HepG2 (cell line): Measurements from ENCODE around the gene HHIPL2. TPM values are rescaled to one million over a fixed set of nuclear protein-coding genes. Genes with fewer than 3 reads are reported as not detected.
A peak's percentile ranks its signal among the peaks of the same experiment; 100 is the strongest.

ENCODE experiments used
- ATAC-seq: fragments of 200-7000 bp; cut with Tn5 transposase; 3 replicates; pipeline ENCODE4 v1.9.1; 2020; ENCODE audit warnings: mild to moderate bottlenecking, moderate library complexity
- BruUV-seq: library from RNA; stranded (reverse); fragments of 400-500 nt; replicated peaks from 2 replicates; lab custom pipeline; 2021; lab: Mats Ljungman, UMichigan
- CTCF ChIA-PET: fragments of 300-600 bp; formaldehyde crosslinking; extraction: SDS; loops from one replicate; lab custom pipeline; 2021; ENCODE audit warnings: low total read pairs, inconsistent platforms, low intra/inter-chr PET ratio; lab: Yijun Ruan, JAX
- POLR2A ChIA-PET: fragments of 350-600 bp; sonication (Branson Sonifier 250); formaldehyde crosslinking; loops from one replicate; lab custom pipeline; 2020; ENCODE audit warnings: antibody characterized with exemption, inconsistent platforms; lab: Yijun Ruan, JAX
- DNase-seq: peaks from one replicate; pipeline ENCODE4 v3.0.0-alpha.2; 2015; ENCODE audit warnings: low spot score
- FAIRE-seq: peaks from 3 replicates; lab custom pipeline; 2011; peaks lifted over from hg19 to GRCh38; lab: Jason Lieb, UNC
- H2AFZ ChIP-seq: one replicate; pipeline ENCODE4 v1.6.1; 2011; ENCODE audit warnings: low read length, inconsistent platforms
- H3K27ac ChIP-seq: fragments of 300-600 bp; 3 replicates; pipeline ENCODE4 v1.8.0; 2011; ENCODE audit warnings: mixed run types, mild to moderate bottlenecking, mixed read lengths, low read length, inconsistent platforms; ENCODE audit not compliant: insufficient read depth; ENCODE audit errors: extremely low read length
- H3K27me3 ChIP-seq, 2 experiments: fragments of 200-600 bp in 1 of 2; 2 replicates in 1 of 2; 3 replicates in 1 of 2; pipeline versions ENCODE4 v1.6.0 to v1.8.0; 2011; ENCODE audit warnings: low read length in 2 of 2, mild to moderate bottlenecking in 2 of 2, moderate library complexity in 2 of 2, inconsistent platforms in 1 of 2; ENCODE audit not compliant: insufficient read depth in 2 of 2, control insufficient read depth in 1 of 2
- H3K36me3 ChIP-seq, 2 experiments: fragments of 200-600 bp in 1 of 2; replicated peaks in 1 of 2; 2 replicates in 1 of 2; 3 replicates in 1 of 2; pipeline versions ENCODE4 v1.5.1 to v1.8.0; 2011; ENCODE audit warnings: low read length in 2 of 2, inconsistent platforms in 1 of 2; ENCODE audit not compliant: insufficient read depth in 2 of 2, control insufficient read depth in 1 of 2
- H3K4me1 ChIP-seq: 2 replicates; pipeline ENCODE4 v1.5.1; 2012; ENCODE audit warnings: low read length, inconsistent platforms; ENCODE audit not compliant: insufficient read depth
- H3K4me2 ChIP-seq: 2 replicates; pipeline ENCODE4 v1.6.0; 2011; ENCODE audit warnings: low read depth, low read length, inconsistent platforms
- H3K4me3 ChIP-seq, 3 experiments: fragments of 200-600 bp in 1 of 3; sonication (generic), shearing (Covaris generic) in 1 of 3; replicated peaks in 1 of 3; 2 replicates each; pipeline ENCODE4 v1.5.1; 2011 to 2016; ENCODE audit warnings: low read length in 3 of 3, inconsistent platforms in 2 of 3, low read depth in 2 of 3, mild to moderate bottlenecking in 2 of 3, control low read depth in 1 of 3, mixed read lengths in 1 of 3; ENCODE audit not compliant: insufficient read depth in 1 of 3
- H3K79me2 ChIP-seq: one replicate; pipeline ENCODE4 v1.6.1; 2011; ENCODE audit warnings: low read length, inconsistent platforms; ENCODE audit not compliant: insufficient read depth
- H3K9ac ChIP-seq: 2 replicates; pipeline ENCODE4 v1.6.0; 2011; ENCODE audit warnings: mild to moderate bottlenecking, low read depth, low read length, inconsistent platforms; ENCODE audit not compliant: insufficient read depth
- H3K9me3 ChIP-seq: 2 replicates; pipeline ENCODE4 v1.5.1; 2012; ENCODE audit warnings: mild to moderate bottlenecking, low read length
- H4K20me1 ChIP-seq: 2 replicates; pipeline ENCODE4 v1.6.0; 2011; ENCODE audit warnings: inconsistent platforms, mild to moderate bottlenecking, low read length, moderate library complexity; ENCODE audit not compliant: insufficient read depth
- CBX5 ChIP-seq: sonication (generic); formaldehyde crosslinking; IDR thresholded peaks from 2 replicates; pipeline ENCODE4 v1.4.0; 2020; ENCODE audit warnings: missing genetic modification reagents, borderline replicate concordance
- CEBPB ChIP-seq: IDR thresholded peaks from 2 replicates; pipeline ENCODE4 v1.6.1; 2011; ENCODE audit warnings: low read depth, low read length, improper control_type of control experiment, borderline replicate concordance
- CEBPG ChIP-seq: IDR thresholded peaks from 2 replicates; pipeline ENCODE4 v1.6.1; 2016
- FOSL2 ChIP-seq: sonication (generic); formaldehyde crosslinking; IDR thresholded peaks from 2 replicates; pipeline ENCODE4 v1.4.0; 2020; ENCODE audit warnings: missing genetic modification reagents
- FOXC1 ChIP-seq: sonication (generic); formaldehyde crosslinking; IDR thresholded peaks from 2 replicates; pipeline ENCODE4 v1.8.0; 2022; ENCODE audit warnings: mild to moderate bottlenecking, missing genetic modification reagents, borderline replicate concordance
- HNRNPUL1 ChIP-seq: fragments of 200-400 bp; formaldehyde crosslinking; IDR thresholded peaks from 2 replicates; pipeline ENCODE4 v1.6.1; 2017; ENCODE audit warnings: low read depth, mild to moderate bottlenecking, low read length, moderate library complexity
- YEATS4 ChIP-seq: sonication (generic); formaldehyde crosslinking; IDR thresholded peaks from 2 replicates; pipeline ENCODE4 v1.4.0; 2020; ENCODE audit warnings: missing genetic modification reagents, borderline replicate concordance
- ZNF263 ChIP-seq: sonication (generic); formaldehyde crosslinking; IDR thresholded peaks from 2 replicates; pipeline ENCODE4 v1.4.0; 2020; ENCODE audit warnings: missing genetic modification reagents
- ZNF652 ChIP-seq: IDR thresholded peaks from 2 replicates; pipeline ENCODE4 v1.6.1; 2016; ENCODE audit warnings: low read depth, borderline replicate concordance
- ZNF788 ChIP-seq: sonication (generic); formaldehyde crosslinking; IDR thresholded peaks from 2 replicates; pipeline ENCODE4 v1.5.0; 2020; ENCODE audit warnings: mild to moderate bottlenecking, missing genetic modification reagents, borderline replicate concordance
- WGBS: methylation state at CpG from one replicate; pipeline ENCODE4 v1.1.6; 2017; ENCODE audit warnings: low lambda C conversion rate; 5-methylcytosine and 5-hydroxymethylcytosine counted together
- in situ Hi-C: cut with HindIII; loops from 2 replicates; pipeline ENCODE4 v1.10.0; 2017; ENCODE audit warnings: low pct_unique_long_range_greater_than_20kb; ENCODE audit not compliant: extremely low pct_ligation_motif_present
- intact Hi-C: fragments of 100-400 bp; cut with micrococcal nuclease; formaldehyde crosslinking; loops from one replicate; pipeline ENCODE4 v1.10.0; 2022; ENCODE audit not compliant: unreplicated experiment
- polyA plus RNA-seq, 8 experiments: library from polyadenylated mRNA; depleted of rRNA in 3 of 8; stranded (reverse) in 7 of 8; unstranded in 1 of 8; fragments of >200 nt; fragmentation: Illumina TruSeq in 4 of 8; extraction: Trizol in 4 of 8; gene quantifications; 2 replicates each; pipeline versions ENCODE4 v1.2.1 to v1.2.3, GENCODE V29; 2011 to 2016; ENCODE audit warnings: low read depth in 4 of 8, missing spikeins in 1 of 8, mixed read lengths in 1 of 8; ENCODE audit not compliant: insufficient read depth in 1 of 8
- total RNA-seq, 5 experiments: library from RNA; depleted of rRNA; stranded (reverse); fragments of >200 nt; fragmentation: Illumina TruSeq; extraction: Trizol; gene quantifications; 2 replicates each; pipeline ENCODE4 v1.2.3, GENCODE V29; 2016; ENCODE audit warnings: low read depth in 1 of 5
- TF ChIP-seq, protein P1 (sequence below): sonication (generic); formaldehyde crosslinking; IDR thresholded peaks from 2 replicates; pipeline ENCODE4 v1.9.0; 2022; ENCODE audit warnings: missing genetic modification reagents, mild to moderate bottlenecking, borderline replicate concordance
- TF ChIP-seq, protein P2 (sequence below): sonication (generic); formaldehyde crosslinking; IDR thresholded peaks from 2 replicates; pipeline ENCODE4 v1.5.1; 2020; ENCODE audit warnings: missing genetic modification reagents, mild to moderate bottlenecking, borderline replicate concordance

HHIPL2 gene
- total and polyA plus RNA-seq, 2 of the 13 experiments (the other 11 are each of a cell fraction or from before 2014, with no cell fraction given), result 0.53 to 1.3 TPM

DNA sequence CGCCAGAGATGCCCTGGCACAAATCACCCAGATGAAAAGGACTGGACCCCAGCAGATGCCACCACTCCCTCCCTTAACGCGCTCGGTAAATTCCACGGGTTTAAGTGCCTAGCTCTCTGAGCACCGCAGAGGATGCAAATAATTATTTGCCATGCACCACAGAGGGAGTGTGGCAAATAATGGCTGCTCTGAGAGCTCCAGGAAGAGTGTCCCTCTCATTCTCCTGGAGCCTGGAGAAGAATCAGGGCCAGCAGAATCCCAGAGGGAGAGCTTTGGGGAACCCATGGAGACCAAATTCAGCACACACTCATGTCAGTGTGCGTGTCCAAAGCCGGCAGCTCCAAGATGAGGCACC, 667 bp downstream of the HHIPL2 start:
- peaks cover 28% of the 10 kb centered on the region for H3K4me1 ChIP-seq
- peak overlapping the region; percentile 45 for H2AFZ ChIP-seq
- H3K4me3 ChIP-seq, result peak overlapping the region; percentile 25 to 65 (median 31); a peak in 5 of 6 replicates
- ChIA-PET CTCF (no interaction called here), POLR2A (interaction anchor here (1.0 to 1.7 kb wide), 4 partner anchors 9 to 97 kb away, joined by 3 to 11 read pairs (median 4); partner anchors contain the start of gene TAF1A)
- no peaks in the 10 kb centered on the region for H3K9me3 ChIP-seq
- ATAC-seq (peak; percentile 52), DNase-seq (no peak)
- no peak overlapping the region for H3K9ac ChIP-seq
- WGBS, result 3% methylated on average over 6 of the region's 8 CpGs
- H3K36me3 ChIP-seq, result no peaks in the 10 kb centered on the region
- H3K79me2 ChIP-seq, result no peaks in the 10 kb centered on the region
- peak overlapping the region; percentile 77 for H3K4me2 ChIP-seq
- in situ Hi-C loops, result no loop called here
- no peaks in the 10 kb centered on the region for H3K27me3 ChIP-seq
- no peak overlapping the region for H3K27ac ChIP-seq
- no TSS peak for BruUV-seq
- H4K20me1 ChIP-seq, result no peaks in the 10 kb centered on the region
- TF ChIP-seq YEATS4 (CRISPR knock-in tag) (0 out of 2 replicates have a peak, but pooled peaks have one; percentile 9), CBX5 (no peak)
- TF ChIP-seq, protein P1, sequence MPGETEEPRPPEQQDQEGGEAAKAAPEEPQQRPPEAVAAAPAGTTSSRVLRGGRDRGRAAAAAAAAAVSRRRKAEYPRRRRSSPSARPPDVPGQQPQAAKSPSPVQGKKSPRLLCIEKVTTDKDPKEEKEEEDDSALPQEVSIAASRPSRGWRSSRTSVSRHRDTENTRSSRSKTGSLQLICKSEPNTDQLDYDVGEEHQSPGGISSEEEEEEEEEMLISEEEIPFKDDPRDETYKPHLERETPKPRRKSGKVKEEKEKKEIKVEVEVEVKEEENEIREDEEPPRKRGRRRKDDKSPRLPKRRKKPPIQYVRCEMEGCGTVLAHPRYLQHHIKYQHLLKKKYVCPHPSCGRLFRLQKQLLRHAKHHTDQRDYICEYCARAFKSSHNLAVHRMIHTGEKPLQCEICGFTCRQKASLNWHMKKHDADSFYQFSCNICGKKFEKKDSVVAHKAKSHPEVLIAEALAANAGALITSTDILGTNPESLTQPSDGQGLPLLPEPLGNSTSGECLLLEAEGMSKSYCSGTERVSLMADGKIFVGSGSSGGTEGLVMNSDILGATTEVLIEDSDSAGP (CRISPR knock-in tag), result peak; percentile 33; the same call in 1 of the 2 replicates
- TF ChIP-seq, all 625 proteins: peak for 2
- intact Hi-C loops, result loop anchor here (5.0 kb wide), 1 partner anchor 70 kb away; the partner anchor contains the start of gene MIA3
- FAIRE-seq, result no peak

DNA sequence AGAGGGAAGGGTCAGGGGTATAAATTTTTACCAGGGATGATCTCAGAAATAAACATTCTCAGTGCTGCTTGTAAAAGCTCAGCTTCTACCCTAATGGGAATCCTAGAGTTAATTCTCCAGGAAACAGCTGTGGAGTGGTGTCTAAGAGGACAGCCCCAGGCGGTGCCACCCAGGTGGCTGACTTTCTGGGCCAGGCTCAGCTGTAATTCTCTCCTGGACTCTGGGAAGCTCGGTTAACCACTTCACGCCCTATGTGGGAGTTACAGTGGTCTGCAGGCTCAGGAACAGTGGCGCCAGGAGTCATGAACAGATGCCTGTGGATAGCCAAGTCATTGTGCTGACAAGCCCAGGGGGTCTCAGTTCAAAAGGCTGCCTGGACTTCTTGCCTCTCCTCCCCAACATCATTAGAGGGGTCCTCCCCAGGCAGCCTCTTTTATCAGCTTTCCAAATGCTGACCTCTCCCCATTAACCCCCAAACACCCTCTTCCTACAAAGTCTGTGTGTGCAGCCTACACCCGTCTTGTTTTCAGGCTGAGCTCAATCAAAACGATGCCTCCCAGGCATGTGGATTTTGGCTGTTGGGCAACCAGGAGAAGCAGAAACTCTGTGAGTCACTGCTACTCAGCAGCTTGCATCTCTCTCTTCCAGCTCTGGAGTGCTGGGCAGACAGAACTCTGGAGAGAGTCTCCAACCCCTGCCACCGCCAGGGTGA, 1.2 kb downstream of the HHIPL2 start:
- ATAC-seq (peak; percentile 74), FAIRE-seq (no peak), DNase-seq (peak; percentile 29)
- Histone ChIP-seq H3K4me1 (peaks cover 28% of the 10 kb centered on the region), H3K9ac (no peak overlapping the region), H2AFZ (peak overlapping the region; percentile 42), H4K20me1 (no peaks in the 10 kb centered on the region), H3K4me2 (peak overlapping the region; percentile 77), H3K9me3 (no peaks in the 10 kb centered on the region), H3K36me3 (no peaks in the 10 kb centered on the region), H3K79me2 (no peaks in the 10 kb centered on the region), H3K27ac (no peak overlapping the region), H3K4me3 (peak overlapping the region; percentile 25 to 65 (median 31); a peak in 3 of 6 replicates), H3K27me3 (no peaks in the 10 kb centered on the region)
- POLR2A ChIA-PET, result interaction anchor here (1.0 to 2.0 kb wide), 5 partner anchors 9 to 98 kb away, joined by 3 to 11 read pairs (median 4); partner anchors contain the start of gene TAF1A
- intact Hi-C loops, result loop anchor here (5.0 kb wide), 1 partner anchor 71 kb away; the partner anchor contains the start of gene MIA3
- in situ Hi-C loops, result no loop called here
- no TSS peak for BruUV-seq
- WGBS, result 17% methylated on average over 4 of the region's 7 CpGs
- TF ChIP-seq HNRNPUL1 (no peak), ZNF788 (CRISPR knock-in tag) (no peak), CEBPB (peak; percentile 60; the same call in 1 of the 2 replicates), FOSL2 (CRISPR knock-in tag) (peak; percentile 71), ZNF263 (CRISPR knock-in tag) (0 out of 2 replicates have a peak, but pooled peaks have one; percentile 22), FOXC1 (CRISPR knock-in tag) (0 out of 2 replicates have a peak, but pooled peaks have one; percentile 21), ZNF652 (CRISPR knock-in tag) (peak; percentile 42; the same call in 1 of the 2 replicates), CEBPG (CRISPR knock-in tag) (peak; percentile 36; the same call in 1 of the 2 replicates)
- TF ChIP-seq, protein P2, sequence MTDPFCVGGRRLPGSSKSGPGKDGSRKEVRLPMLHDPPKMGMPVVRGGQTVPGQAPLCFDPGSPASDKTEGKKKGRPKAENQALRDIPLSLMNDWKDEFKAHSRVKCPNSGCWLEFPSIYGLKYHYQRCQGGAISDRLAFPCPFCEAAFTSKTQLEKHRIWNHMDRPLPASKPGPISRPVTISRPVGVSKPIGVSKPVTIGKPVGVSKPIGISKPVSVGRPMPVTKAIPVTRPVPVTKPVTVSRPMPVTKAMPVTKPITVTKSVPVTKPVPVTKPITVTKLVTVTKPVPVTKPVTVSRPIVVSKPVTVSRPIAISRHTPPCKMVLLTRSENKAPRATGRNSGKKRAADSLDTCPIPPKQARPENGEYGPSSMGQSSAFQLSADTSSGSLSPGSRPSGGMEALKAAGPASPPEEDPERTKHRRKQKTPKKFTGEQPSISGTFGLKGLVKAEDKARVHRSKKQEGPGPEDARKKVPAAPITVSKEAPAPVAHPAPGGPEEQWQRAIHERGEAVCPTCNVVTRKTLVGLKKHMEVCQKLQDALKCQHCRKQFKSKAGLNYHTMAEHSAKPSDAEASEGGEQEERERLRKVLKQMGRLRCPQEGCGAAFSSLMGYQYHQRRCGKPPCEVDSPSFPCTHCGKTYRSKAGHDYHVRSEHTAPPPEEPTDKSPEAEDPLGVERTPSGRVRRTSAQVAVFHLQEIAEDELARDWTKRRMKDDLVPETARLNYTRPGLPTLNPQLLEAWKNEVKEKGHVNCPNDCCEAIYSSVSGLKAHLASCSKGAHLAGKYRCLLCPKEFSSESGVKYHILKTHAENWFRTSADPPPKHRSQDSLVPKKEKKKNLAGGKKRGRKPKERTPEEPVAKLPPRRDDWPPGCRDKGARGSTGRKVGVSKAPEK (CRISPR knock-in tag), result no peak
- CTCF ChIA-PET, result no interaction called here
